Measurements from ENCODE around the gene NPY1R.

NPY1R gene

DNA sequence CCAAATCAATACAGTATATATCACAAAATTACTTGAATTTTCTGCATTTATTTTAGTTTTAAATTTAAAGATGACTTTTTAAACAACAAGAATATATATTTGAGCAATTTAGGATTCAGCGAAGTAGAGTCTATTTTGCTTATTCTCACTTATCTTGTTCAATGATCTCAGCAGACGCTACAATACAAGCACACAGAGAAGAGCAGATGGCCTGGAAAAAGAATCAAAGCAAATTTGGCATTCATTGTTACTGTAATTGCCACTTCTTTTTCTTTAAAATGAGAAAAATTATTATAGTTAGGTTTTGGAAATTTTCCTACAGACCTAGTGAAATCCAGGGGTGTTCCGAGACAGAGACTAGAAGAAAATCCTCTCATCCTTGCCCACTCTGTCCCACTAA is 57.5 kb downstream of the NPY1R start:
- no peak for DNase-seq
